BJ (cell line): ENCODE data around the gene CTTN. TPM values are rescaled to one million over a fixed set of nuclear protein-coding genes. Genes with fewer than 3 reads are reported as not detected.

ENCODE experiments used
- CTCF ChIA-PET: fragments of 350-600 bp; formaldehyde crosslinking; extraction: SDS; loops from one replicate; lab custom pipeline; 2021; ENCODE audit warnings: antibody characterized with exemption, inconsistent platforms; lab: Yijun Ruan, JAX
- POLR2A ChIA-PET: fragments of 300-600 bp; sonication (Branson Sonifier 250); formaldehyde crosslinking; extraction: SDS; loops from one replicate; lab custom pipeline; 2021; ENCODE audit warnings: antibody characterized with exemption; lab: Charles Lee
- DNase-seq: peaks from one replicate; pipeline ENCODE4 v3.0.0-alpha.2; 2011; ENCODE audit warnings: low read depth
- H3K27me3 ChIP-seq: 2 replicates; pipeline ENCODE4 v1.6.0; 2011; ENCODE audit warnings: low read length; ENCODE audit not compliant: control insufficient read depth, insufficient read depth
- H3K36me3 ChIP-seq: 2 replicates; pipeline ENCODE4 v1.5.1; 2011; ENCODE audit warnings: low read length; ENCODE audit not compliant: control insufficient read depth, insufficient read depth
- H3K4me3 ChIP-seq: 2 replicates; pipeline ENCODE4 v1.5.1; 2011; ENCODE audit warnings: low read depth, mild to moderate bottlenecking, control low read depth, low read length
- polyA minus RNA-seq: library from RNA; depleted of rRNA, polyadenylated mRNA; stranded (reverse); fragments of >200 nt; gene quantifications from 2 replicates; pipeline ENCODE4 v1.2.3, GENCODE V29; 2011; rRNA and poly(A)+ RNA removed
- polyA plus RNA-seq: library from polyadenylated mRNA; depleted of rRNA; stranded (reverse); fragments of >200 nt; gene quantifications from 2 replicates; pipeline ENCODE4 v1.2.3, GENCODE V29; 2011; rRNA removed
- TF ChIP-seq, protein P1 (sequence below): IDR thresholded peaks from 2 replicates; pipeline ENCODE4 v1.5.1; 2011; ENCODE audit warnings: low read depth, mild to moderate bottlenecking, control low read depth, inconsistent platforms, low read length, moderate library complexity; ENCODE audit not compliant: insufficient read depth

CTTN gene
- polyA plus RNA-seq (166 and 169 TPM in 2 replicates), polyA minus RNA-seq (144 and 167 TPM in 2 replicates)

GRCh38 chr11:70397983-70398833 is at the start of gene CTTN:
Gene CTTN (plus strand): TSS chr11:70398529. CDS start chr11:70407298, 8,769 bp downstream.
- TF ChIP-seq, protein P1, sequence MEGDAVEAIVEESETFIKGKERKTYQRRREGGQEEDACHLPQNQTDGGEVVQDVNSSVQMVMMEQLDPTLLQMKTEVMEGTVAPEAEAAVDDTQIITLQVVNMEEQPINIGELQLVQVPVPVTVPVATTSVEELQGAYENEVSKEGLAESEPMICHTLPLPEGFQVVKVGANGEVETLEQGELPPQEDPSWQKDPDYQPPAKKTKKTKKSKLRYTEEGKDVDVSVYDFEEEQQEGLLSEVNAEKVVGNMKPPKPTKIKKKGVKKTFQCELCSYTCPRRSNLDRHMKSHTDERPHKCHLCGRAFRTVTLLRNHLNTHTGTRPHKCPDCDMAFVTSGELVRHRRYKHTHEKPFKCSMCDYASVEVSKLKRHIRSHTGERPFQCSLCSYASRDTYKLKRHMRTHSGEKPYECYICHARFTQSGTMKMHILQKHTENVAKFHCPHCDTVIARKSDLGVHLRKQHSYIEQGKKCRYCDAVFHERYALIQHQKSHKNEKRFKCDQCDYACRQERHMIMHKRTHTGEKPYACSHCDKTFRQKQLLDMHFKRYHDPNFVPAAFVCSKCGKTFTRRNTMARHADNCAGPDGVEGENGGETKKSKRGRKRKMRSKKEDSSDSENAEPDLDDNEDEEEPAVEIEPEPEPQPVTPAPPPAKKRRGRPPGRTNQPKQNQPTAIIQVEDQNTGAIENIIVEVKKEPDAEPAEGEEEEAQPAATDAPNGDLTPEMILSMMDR: no peak

DNA sequence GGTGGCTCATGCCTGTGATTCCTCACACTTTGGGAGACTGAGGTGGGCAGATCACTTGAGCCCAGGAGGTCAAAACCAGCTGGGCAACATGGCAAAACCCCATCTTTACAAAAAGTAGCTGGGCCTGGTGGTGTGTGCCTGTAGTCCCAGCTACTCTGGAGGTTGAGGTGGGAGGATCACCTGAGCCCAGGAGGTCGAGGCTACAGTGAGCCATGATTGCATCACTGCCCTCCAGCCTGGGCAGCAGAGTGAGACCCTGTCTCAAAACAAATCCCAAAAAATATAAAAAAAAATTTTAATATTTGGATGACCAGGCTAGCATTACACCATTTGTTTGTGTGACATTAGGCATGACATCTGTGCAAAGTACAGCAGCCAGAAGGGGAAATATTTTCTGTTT is 49.7 kb upstream of the CTTN start:
- TF ChIP-seq, protein P1: no peak
- POLR2A ChIA-PET: no interaction called here
- Histone ChIP-seq H3K27me3 (no peaks in the 10 kb centered on the region), H3K4me3 (no peak overlapping the region), H3K36me3 (peaks cover 21% of the 10 kb centered on the region)
- no peak for DNase-seq
- CTCF ChIA-PET: interaction anchor here (1.6 kb wide), 2 partner anchors 10 kb away, joined by 3 to 7 read pairs; no protein-coding TSS in a partner anchor

More at GRCh38 chr11:70397983-70398833, at the start of gene CTTN:
- peak within 1 kb of the TSS; percentile 97 for H3K4me3 ChIP-seq
- no peaks in the 10 kb centered on the region for H3K27me3 ChIP-seq
- ChIA-PET POLR2A (no interaction called here), CTCF (interaction anchor here (1.0 kb wide), 1 partner anchor 117 kb away, joined by 4 read pairs; no protein-coding TSS in a partner anchor)
- peaks cover 1% of the 10 kb centered on the region for H3K36me3 ChIP-seq
- peak; percentile 35 for DNase-seq

- Histone ChIP-seq H3K27me3 (no peaks in the 10 kb centered on the region), H3K36me3 (peaks cover 25% of the 10 kb centered on the region), H3K4me3 (no peak overlapping the region)
- POLR2A ChIA-PET: no interaction called here
- no peak for DNase-seq
- TF ChIP-seq, protein P1: no peak
- CTCF ChIA-PET: interaction anchor here (0.8 kb wide), 1 partner anchor 13 kb away, joined by 3 read pairs; no protein-coding TSS in a partner anchor
Measured at GRCh38 chr11:70351646-70352045, 46.7 kb upstream of the CTTN start.

DNA sequence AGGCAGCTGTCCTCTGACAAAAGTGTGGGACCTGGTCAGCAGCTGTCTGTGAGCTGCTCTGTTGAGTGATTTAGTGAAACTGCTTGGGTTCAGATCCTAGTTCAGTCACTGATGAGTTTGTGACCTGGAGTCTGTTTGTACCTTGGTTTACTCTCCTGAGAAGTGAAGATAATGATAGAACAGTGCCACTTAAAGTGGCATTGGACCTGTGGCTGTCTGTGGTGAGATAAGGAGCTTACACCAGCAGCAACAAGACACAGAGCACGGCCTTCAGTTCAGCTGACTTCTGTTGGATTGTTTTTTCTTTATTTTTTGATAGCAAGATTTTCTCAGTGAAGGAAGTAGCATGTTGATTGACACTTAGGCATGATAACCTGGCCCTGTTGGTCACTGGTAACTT is 46.2 kb upstream of the CTTN start:
- ChIA-PET CTCF (interaction anchor here (0.8 to 1.2 kb wide), 3 partner anchors 9 to 14 kb away, joined by 3 read pairs; no protein-coding TSS in a partner anchor), POLR2A (no interaction called here)
- TF ChIP-seq, protein P1: no peak
- Histone ChIP-seq H3K27me3 (no peaks in the 10 kb centered on the region), H3K4me3 (no peak overlapping the region), H3K36me3 (peaks cover 25% of the 10 kb centered on the region)
- DNase-seq: no peak

GRCh38 chr11:70352601-70353000 is 45.7 kb upstream of the CTTN start:
- H3K27me3 ChIP-seq: no peaks in the 10 kb centered on the region
- POLR2A ChIA-PET: no interaction called here
- CTCF ChIA-PET: interaction anchor here (1.1 to 1.2 kb wide), 2 partner anchors 9 to 12 kb away, joined by 3 read pairs; no protein-coding TSS in a partner anchor
- no peak for DNase-seq
- TF ChIP-seq, protein P1: no peak
- H3K36me3 ChIP-seq: peaks cover 25% of the 10 kb centered on the region
- H3K4me3 ChIP-seq: no peak overlapping the region
